ENCODE measurements around the gene SLC38A3. TPM values are rescaled to one million over a fixed set of nuclear protein-coding genes. Genes with fewer than 3 reads are reported as not detected.

Gene SLC38A3
- total and polyA plus RNA-seq, 2 experiments from 2014 or later: 13.4 to 14.7 TPM

DNA sequence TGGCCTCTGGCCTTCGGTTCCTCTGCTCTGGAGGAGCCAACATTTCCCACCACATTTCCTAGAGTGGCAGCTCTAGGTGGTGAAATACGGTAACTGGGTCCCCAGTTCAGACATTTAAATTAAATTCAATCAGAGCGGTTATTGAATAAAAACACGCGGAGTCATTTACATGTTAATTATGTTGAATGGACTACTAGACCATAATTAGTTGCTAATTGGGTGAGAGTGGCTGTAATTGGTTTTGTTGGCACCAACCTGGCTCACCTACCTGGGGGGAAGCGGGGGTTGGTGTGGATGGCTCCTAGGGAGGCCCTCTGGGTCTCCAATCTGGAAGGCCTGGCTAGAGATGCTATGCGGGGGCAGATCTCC, 37.2 kb upstream of the SLC38A3 start:
- H3K4me3 ChIP-seq: no peak overlapping the region
- H3K4me1 ChIP-seq (ENCODE audit: low read depth): peaks cover 18% of the 10 kb centered on the region
- no peaks in the 10 kb centered on the region for H3K36me3 ChIP-seq
- TF ChIP-seq, protein P1, sequence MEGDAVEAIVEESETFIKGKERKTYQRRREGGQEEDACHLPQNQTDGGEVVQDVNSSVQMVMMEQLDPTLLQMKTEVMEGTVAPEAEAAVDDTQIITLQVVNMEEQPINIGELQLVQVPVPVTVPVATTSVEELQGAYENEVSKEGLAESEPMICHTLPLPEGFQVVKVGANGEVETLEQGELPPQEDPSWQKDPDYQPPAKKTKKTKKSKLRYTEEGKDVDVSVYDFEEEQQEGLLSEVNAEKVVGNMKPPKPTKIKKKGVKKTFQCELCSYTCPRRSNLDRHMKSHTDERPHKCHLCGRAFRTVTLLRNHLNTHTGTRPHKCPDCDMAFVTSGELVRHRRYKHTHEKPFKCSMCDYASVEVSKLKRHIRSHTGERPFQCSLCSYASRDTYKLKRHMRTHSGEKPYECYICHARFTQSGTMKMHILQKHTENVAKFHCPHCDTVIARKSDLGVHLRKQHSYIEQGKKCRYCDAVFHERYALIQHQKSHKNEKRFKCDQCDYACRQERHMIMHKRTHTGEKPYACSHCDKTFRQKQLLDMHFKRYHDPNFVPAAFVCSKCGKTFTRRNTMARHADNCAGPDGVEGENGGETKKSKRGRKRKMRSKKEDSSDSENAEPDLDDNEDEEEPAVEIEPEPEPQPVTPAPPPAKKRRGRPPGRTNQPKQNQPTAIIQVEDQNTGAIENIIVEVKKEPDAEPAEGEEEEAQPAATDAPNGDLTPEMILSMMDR (IDR thresholded peaks at IDR 0.05; ENCODE audit: low read depth, low read length): no peak
- DNase-seq (ENCODE audit: low read depth in 1 of 2, low spot score in 1 of 2): no peak
- H3K27ac ChIP-seq: no peak overlapping the region
- no peaks in the 10 kb centered on the region for H3K9me3 ChIP-seq (ENCODE audit: low read depth)
- H3K27me3 ChIP-seq: no peaks in the 10 kb centered on the region

DNA sequence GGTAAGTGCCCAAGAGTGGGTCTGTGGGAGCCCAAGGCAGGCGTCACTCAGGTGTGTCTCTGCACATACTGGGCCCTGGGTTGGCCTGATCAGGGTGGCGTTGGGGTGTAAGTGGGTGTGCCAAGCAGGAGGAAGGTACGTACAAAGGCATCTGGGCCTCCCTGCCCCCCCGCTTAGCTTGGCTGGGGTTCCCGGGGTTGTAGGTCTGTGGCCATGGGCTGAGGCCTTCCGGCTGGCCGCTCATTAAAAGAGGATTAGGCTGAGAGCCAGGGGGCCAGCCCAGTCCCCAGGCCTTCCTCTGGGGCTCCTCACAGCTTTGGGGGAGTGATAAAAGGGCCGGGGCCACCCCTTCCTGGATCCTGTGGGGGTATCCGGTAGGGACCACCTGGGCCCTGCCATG, 36.7 kb upstream of the SLC38A3 start:
- H3K27me3 ChIP-seq: no peaks in the 10 kb centered on the region
- H3K4me3 ChIP-seq: no peak overlapping the region
- H3K36me3 ChIP-seq: no peaks in the 10 kb centered on the region
- TF ChIP-seq, protein P1 (IDR thresholded peaks at IDR 0.05; ENCODE audit: low read depth, low read length): no peak
- DNase-seq (ENCODE audit: low read depth in 1 of 2, low spot score in 1 of 2): no peak
- no peaks in the 10 kb centered on the region for H3K9me3 ChIP-seq (ENCODE audit: low read depth)
- H3K4me1 ChIP-seq (ENCODE audit: low read depth): peaks cover 18% of the 10 kb centered on the region
- no peak overlapping the region for H3K27ac ChIP-seq

DNA sequence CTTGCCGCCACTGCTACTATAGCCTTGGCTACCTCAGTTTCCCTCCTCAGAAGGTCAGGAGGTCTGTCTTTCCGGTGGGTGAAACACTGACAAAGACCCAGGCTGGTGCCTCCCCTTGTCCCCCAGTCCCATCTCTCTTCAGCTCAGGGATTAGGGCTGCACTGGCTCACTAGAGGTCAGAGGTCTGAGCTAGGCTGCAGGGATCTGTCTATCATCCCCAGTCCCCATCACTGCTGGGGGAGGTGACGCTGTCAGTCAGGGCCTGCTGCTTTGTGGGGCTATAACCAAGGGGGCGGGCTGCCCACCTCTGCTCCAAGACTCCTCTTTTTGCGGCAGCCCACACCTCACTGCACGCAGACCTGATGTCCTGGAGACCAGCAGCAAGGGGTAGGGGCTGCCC, 36.3 kb upstream of the SLC38A3 start:
- Histone ChIP-seq H3K9me3 (ENCODE audit: low read depth) (no peaks in the 10 kb centered on the region), H3K4me3 (no peak overlapping the region), H3K27ac (no peak overlapping the region), H3K4me1 (ENCODE audit: low read depth) (peaks cover 18% of the 10 kb centered on the region), H3K36me3 (no peaks in the 10 kb centered on the region), H3K27me3 (no peaks in the 10 kb centered on the region)
- TF ChIP-seq, protein P1 (IDR thresholded peaks at IDR 0.05; ENCODE audit: low read depth, low read length): no peak
- DNase-seq (ENCODE audit: low read depth in 1 of 2, low spot score in 1 of 2): no peak

DNA sequence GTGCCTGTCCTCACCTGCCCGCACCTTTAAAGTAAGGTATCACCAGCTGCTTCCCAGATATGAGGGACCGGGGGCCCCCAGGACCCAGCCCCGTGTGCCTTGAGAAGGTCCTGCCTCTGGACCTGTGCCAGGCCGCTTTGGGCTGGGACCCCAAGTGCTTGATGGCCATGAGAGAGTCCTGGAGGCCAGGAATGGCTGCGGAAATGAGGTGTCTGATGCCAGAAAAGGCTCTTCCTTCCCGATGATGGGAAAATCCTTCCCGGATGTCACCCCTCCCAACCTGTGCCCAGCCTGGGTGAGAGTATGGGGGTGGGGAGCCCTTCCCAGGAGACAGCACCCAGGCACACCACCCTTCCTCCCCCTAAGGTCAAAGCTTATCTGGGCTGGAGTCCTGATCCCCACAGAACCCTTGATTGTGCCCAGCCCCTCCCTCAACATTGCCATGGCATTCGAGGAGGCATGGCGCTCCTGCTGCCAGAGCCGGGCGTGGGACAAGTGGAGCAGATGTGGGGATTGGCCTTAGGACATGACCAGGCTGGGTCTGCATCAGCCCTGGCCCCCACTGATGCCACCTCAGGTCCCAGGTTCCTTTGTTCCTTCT, 35.7 kb upstream of the SLC38A3 start:
- H3K36me3 ChIP-seq: no peaks in the 10 kb centered on the region
- no peak for DNase-seq (ENCODE audit: low read depth in 1 of 2, low spot score in 1 of 2)
- no peak overlapping the region for H3K4me3 ChIP-seq
- H3K4me1 ChIP-seq (ENCODE audit: low read depth): peaks cover 18% of the 10 kb centered on the region
- H3K27ac ChIP-seq: no peak overlapping the region
- no peaks in the 10 kb centered on the region for H3K9me3 ChIP-seq (ENCODE audit: low read depth)
- TF ChIP-seq, protein P1 (IDR thresholded peaks at IDR 0.05; ENCODE audit: low read depth, low read length): no peak
- no peaks in the 10 kb centered on the region for H3K27me3 ChIP-seq

DNA sequence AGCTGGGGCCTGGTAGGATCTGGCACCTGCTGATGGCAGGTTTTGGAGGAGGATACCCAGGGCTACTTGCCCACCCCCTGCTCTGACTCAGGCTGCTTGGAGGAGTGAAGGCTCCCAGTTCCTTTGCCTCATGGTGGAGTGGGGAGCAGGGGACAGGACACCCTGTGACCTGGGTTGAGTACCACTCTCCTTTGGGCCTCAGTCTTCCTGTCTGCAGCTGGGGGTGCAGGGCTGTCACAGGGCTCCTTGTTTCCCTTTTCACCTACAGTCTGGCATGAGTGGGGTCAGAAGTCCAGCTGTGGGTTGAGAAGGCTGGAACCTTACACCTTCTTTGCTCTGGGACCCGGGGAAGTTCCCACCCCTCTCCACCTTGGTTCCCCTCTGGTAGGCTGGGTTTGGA, 35.2 kb upstream of the SLC38A3 start:
- H3K27ac ChIP-seq: no peak overlapping the region
- no peak overlapping the region for H3K4me3 ChIP-seq
- peaks cover 18% of the 10 kb centered on the region for H3K4me1 ChIP-seq (ENCODE audit: low read depth)
- H3K9me3 ChIP-seq (ENCODE audit: low read depth): no peaks in the 10 kb centered on the region
- no peak for DNase-seq (ENCODE audit: low read depth in 1 of 2, low spot score in 1 of 2)
- H3K27me3 ChIP-seq: no peaks in the 10 kb centered on the region
- no peaks in the 10 kb centered on the region for H3K36me3 ChIP-seq
- TF ChIP-seq, protein P1 (IDR thresholded peaks at IDR 0.05; ENCODE audit: low read depth, low read length): no peak

Data from cardiac muscle cell (in vitro differentiated cells and primary cell).